ENCODE data around the gene CFTR.
A peak's percentile ranks its signal among the peaks of the same experiment; 100 is the strongest.

Gene CFTR

GRCh38 chr7:117552660-117553059 lies 72.8 kb downstream of the CFTR start:
- H3K9me3 ChIP-seq (ENCODE audit: control insufficient read depth, insufficient read depth, low read depth, low read length): no peaks in the 10 kb centered on the region
- POLR2A ChIA-PET: no interaction called here

DNA sequence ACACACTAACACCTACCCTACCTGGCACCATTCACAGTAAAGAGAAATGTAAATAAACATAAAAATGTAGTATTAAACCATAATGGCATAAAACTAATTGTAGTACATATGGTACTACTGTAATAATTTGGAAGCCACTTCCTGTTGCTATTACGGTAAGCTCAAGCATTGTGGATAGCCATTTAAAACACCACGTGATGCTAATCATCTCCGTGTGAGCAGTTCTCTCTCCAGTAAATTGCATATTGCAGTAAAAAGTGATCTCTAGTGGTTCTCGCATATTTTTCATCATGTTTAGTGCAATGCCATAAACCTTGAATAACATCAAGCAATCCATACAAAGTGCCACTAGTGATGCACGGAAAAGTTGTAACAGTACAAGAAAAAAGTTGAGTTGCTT lies 75.4 kb downstream of the CFTR start:
- H3K36me3 ChIP-seq (ENCODE audit: control insufficient read depth in 2 of 2, insufficient read depth in 1 of 2, low read length in 2 of 2): no peaks in the 10 kb centered on the region
- POLR2A ChIA-PET: no interaction called here
- CTCF ChIA-PET: no interaction called here
- H3K4me3 ChIP-seq (ENCODE audit: low read depth, low read length): no peak overlapping the region
- H3K4me1 ChIP-seq (ENCODE audit: control insufficient read depth, insufficient read depth, low read length): no peaks in the 10 kb centered on the region
- H3K27ac ChIP-seq (ENCODE audit: extremely low read depth, low read depth, low read length): no peak overlapping the region
- TF ChIP-seq YY2 (tag by site-specific recombination; IDR thresholded peaks at IDR 0.05) (no peak), ZBTB44 (tag by site-specific recombination; IDR thresholded peaks at IDR 0.05) (peak; percentile 63; the same call in 1 of the 2 replicates)
- H3K9me3 ChIP-seq (ENCODE audit: control insufficient read depth, insufficient read depth, low read depth, low read length): no peaks in the 10 kb centered on the region

More at GRCh38 chr7:117552660-117553059, 72.8 kb downstream of the CFTR start:
- CTCF ChIA-PET: no interaction called here
- Histone ChIP-seq H3K4me1 (ENCODE audit: control insufficient read depth, insufficient read depth, low read length) (no peaks in the 10 kb centered on the region), H3K27ac (ENCODE audit: extremely low read depth, low read depth, low read length) (no peak overlapping the region), H3K36me3 (ENCODE audit: control insufficient read depth in 2 of 2, insufficient read depth in 1 of 2, low read length in 2 of 2) (no peaks in the 10 kb centered on the region), H3K4me3 (ENCODE audit: low read depth, low read length) (no peak overlapping the region)
- no peak for TF ChIP-seq ZNF148 (tag by site-specific recombination; IDR thresholded peaks at IDR 0.05; ENCODE audit: borderline replicate concordance)
- TF ChIP-seq SP7 (tag by site-specific recombination; IDR thresholded peaks at IDR 0.05): no peak
- TF ChIP-seq ZSCAN23 (tag by site-specific recombination; IDR thresholded peaks at IDR 0.05): no peak
- no peak for TF ChIP-seq HOXA7 (CRISPR knock-in tag; IDR thresholded peaks at IDR 0.05; ENCODE audit: borderline replicate concordance)
- no peak for TF ChIP-seq ZNF184 (tag by site-specific recombination; IDR thresholded peaks at IDR 0.05)
- no peak for TF ChIP-seq ZIC2 (tag by site-specific recombination; IDR thresholded peaks at IDR 0.05)
- no peak for TF ChIP-seq PRDM4 (tag by site-specific recombination; IDR thresholded peaks at IDR 0.05)
- TF ChIP-seq ZNF354C (tag by site-specific recombination; IDR thresholded peaks at IDR 0.05; ENCODE audit: borderline replicate concordance, low read depth): no peak
- TF ChIP-seq ZNF529 (tag by site-specific recombination; IDR thresholded peaks at IDR 0.05; ENCODE audit: insufficient replicate concordance): no peak
- TF ChIP-seq ZNF530 (tag by site-specific recombination; IDR thresholded peaks at IDR 0.05; ENCODE audit: low read depth): no peak
- TF ChIP-seq ZNF560 (tag by site-specific recombination; IDR thresholded peaks at IDR 0.05; ENCODE audit: borderline replicate concordance): no peak
- no peak for TF ChIP-seq ZNF311 (tag by site-specific recombination; IDR thresholded peaks at IDR 0.05; ENCODE audit: borderline replicate concordance)

DNA sequence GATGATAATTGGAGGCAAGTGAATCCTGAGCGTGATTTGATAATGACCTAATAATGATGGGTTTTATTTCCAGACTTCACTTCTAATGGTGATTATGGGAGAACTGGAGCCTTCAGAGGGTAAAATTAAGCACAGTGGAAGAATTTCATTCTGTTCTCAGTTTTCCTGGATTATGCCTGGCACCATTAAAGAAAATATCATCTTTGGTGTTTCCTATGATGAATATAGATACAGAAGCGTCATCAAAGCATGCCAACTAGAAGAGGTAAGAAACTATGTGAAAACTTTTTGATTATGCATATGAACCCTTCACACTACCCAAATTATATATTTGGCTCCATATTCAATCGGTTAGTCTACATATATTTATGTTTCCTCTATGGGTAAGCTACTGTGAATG lies 79.6 kb downstream of the CFTR start:
- Histone ChIP-seq H3K4me3 (ENCODE audit: low read depth, low read length) (no peak overlapping the region), H3K27ac (ENCODE audit: extremely low read depth, low read depth, low read length) (no peak overlapping the region), H3K9me3 (ENCODE audit: control insufficient read depth, insufficient read depth, low read depth, low read length) (no peaks in the 10 kb centered on the region), H3K4me1 (ENCODE audit: control insufficient read depth, insufficient read depth, low read length) (no peaks in the 10 kb centered on the region), H3K36me3 (ENCODE audit: control insufficient read depth in 2 of 2, insufficient read depth in 1 of 2, low read length in 2 of 2) (no peaks in the 10 kb centered on the region)
- ChIA-PET CTCF (no interaction called here), POLR2A (no interaction called here)
- TF ChIP-seq ZFP69B (tag by site-specific recombination; IDR thresholded peaks at IDR 0.05) (no peak), ZNF529 (tag by site-specific recombination; IDR thresholded peaks at IDR 0.05; ENCODE audit: insufficient replicate concordance) (no peak), ZNF398 (tag by site-specific recombination; IDR thresholded peaks at IDR 0.05) (no peak), ZNF473 (tag by site-specific recombination; IDR thresholded peaks at IDR 0.05) (no peak), ZNF121 (tag by site-specific recombination; IDR thresholded peaks at IDR 0.05) (no peak), ZNF140 (tag by site-specific recombination; IDR thresholded peaks at IDR 0.05) (no peak), YY2 (tag by site-specific recombination; IDR thresholded peaks at IDR 0.05) (no peak), SETDB1 (IDR thresholded peaks at IDR 0.05; ENCODE audit: insufficient read length, low read length) (no peak), TCF7L2 (IDR thresholded peaks at IDR 0.05; ENCODE audit: borderline replicate concordance, low read depth, low read length) (no peak), MEIS1 (CRISPR knock-in tag; IDR thresholded peaks at IDR 0.05; ENCODE audit: borderline replicate concordance) (no peak), ZNF223 (tag by site-specific recombination; IDR thresholded peaks at IDR 0.05) (no peak), ZSCAN23 (tag by site-specific recombination; IDR thresholded peaks at IDR 0.05) (no peak)
